Measurements from ENCODE around the gene INO80B.
"Not testable (repeated sequence)": the region's sequence is repeated elsewhere in the genome, so short reads cannot be mapped to it uniquely, and the experiment has no call there.

INO80B gene

DNA sequence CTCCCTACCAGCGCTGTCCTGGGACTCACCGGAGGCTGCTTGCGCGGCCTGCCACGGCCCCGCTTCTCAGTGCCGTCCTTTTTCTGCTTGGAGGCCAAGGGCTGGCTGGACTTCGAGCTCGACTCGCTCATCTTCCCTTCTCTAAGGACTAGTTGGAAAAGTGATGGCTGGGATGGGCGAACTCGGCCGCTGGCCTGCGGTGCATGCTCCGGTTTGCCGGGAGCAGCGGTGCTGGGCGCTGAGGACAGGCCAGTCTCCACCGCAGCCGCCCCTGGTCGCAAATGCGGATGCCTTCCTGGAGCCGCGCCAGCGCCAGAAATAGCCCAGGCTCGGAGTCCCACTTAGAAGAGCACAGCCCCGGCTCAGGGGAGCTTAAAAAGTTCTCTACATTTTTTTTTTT lies 36.6 kb upstream of the INO80B start:
- no peaks in the 10 kb centered on the region for H3K9me3 ChIP-seq (ENCODE audit: control insufficient read depth in 2 of 2, low read length in 2 of 2)
- peaks cover 0 to 14% of the 10 kb centered on the region in 2 donors for H3K27me3 ChIP-seq (ENCODE audit: control insufficient read depth in 1 of 2, insufficient read depth in 2 of 2, low read length in 2 of 2)
- no peak overlapping the region for H3K4me3 ChIP-seq (ENCODE audit: low read length in 2 of 2)
- no peaks in the 10 kb centered on the region for H3K36me3 ChIP-seq (ENCODE audit: control insufficient read depth in 2 of 2, insufficient read depth in 2 of 2, low read length in 2 of 2)
- peaks cover 37% of the 10 kb centered on the region for H3K4me1 ChIP-seq (ENCODE audit: control insufficient read depth, insufficient read depth, low read length)
- H3K27ac ChIP-seq (ENCODE audit: low read length): no peak overlapping the region
- H3K9ac ChIP-seq (ENCODE audit: low read length in 2 of 2): no peak overlapping the region

DNA sequence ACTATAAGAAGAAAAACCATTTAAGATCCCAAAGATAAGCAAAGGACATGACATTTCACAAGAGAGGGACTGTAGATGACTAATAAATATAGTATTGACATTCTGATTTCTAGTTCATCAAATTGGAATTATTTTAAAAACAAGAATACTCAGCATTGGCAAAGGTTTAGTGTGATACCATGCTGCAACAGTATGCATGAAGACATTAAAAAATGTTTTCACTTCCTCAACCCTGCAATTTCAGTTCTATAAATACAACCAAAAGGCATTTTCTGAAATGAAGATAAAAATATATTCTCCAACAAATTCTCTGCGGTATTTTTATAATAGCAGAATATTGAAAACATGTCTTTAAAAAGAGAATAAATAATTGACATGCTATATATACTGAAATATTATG lies 35.5 kb upstream of the INO80B start:
- Histone ChIP-seq H3K4me3 (ENCODE audit: low read length in 2 of 2) (no peak overlapping the region), H3K4me1 (ENCODE audit: control insufficient read depth, insufficient read depth, low read length) (peaks cover 32% of the 10 kb centered on the region), H3K27ac (ENCODE audit: low read length) (no peak overlapping the region), H3K9me3 (ENCODE audit: control insufficient read depth in 2 of 2, low read length in 2 of 2) (no peaks in the 10 kb centered on the region), H3K27me3 (ENCODE audit: control insufficient read depth in 1 of 2, insufficient read depth in 2 of 2, low read length in 2 of 2) (peaks cover 0 to 14% of the 10 kb centered on the region in 2 donors), H3K36me3 (ENCODE audit: control insufficient read depth in 2 of 2, insufficient read depth in 2 of 2, low read length in 2 of 2) (no peaks in the 10 kb centered on the region), H3K9ac (ENCODE audit: low read length in 2 of 2) (no peak overlapping the region)

DNA sequence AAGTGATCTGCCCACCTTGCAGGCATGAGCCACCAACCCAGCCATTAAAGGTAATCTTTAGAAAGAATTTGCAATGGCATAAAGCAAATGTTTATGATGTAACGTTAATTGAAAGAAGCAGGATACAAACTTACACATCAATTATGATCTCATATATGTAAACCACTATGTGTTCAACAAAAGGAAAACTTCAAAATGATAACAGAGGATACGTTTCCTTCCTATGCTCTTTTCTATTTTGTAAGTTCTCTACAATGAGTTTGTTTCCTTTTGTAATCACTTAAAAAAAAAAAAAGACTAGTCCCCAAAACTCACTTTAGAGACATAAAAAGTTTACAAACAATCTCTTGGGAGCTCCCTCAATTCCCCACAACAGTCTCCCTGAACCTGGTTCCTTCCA lies 34.9 kb upstream of the INO80B start:
- Histone ChIP-seq H3K27ac (ENCODE audit: low read length) (no peak overlapping the region), H3K9ac (ENCODE audit: low read length in 2 of 2) (no peak overlapping the region), H3K4me3 (ENCODE audit: low read length in 2 of 2) (no peak overlapping the region)

GRCh38 chr2:74420443-74421103 lies 34.3 kb upstream of the INO80B start:
- H3K27ac ChIP-seq (ENCODE audit: low read length); H3K36me3 ChIP-seq (ENCODE audit: control insufficient read depth in 2 of 2, insufficient read depth in 2 of 2, low read length in 2 of 2); H3K27me3 ChIP-seq (ENCODE audit: control insufficient read depth in 1 of 2, insufficient read depth in 2 of 2, low read length in 2 of 2); H3K9me3 ChIP-seq (ENCODE audit: control insufficient read depth in 2 of 2, low read length in 2 of 2); H3K9ac ChIP-seq (ENCODE audit: low read length in 2 of 2): not testable (repeated sequence)
- Histone ChIP-seq H3K4me1 (ENCODE audit: control insufficient read depth, insufficient read depth, low read length) (peaks cover 21% of the 10 kb centered on the region), H3K4me3 (ENCODE audit: low read length in 2 of 2) (peak overlapping the region; percentile 86 to 87)

More for the DNA sequence above, 34.9 kb upstream of the INO80B start:
- no peaks in the 10 kb centered on the region for H3K9me3 ChIP-seq (ENCODE audit: control insufficient read depth in 2 of 2, low read length in 2 of 2)
- peaks cover 0 to 9% of the 10 kb centered on the region in 2 donors for H3K27me3 ChIP-seq (ENCODE audit: control insufficient read depth in 1 of 2, insufficient read depth in 2 of 2, low read length in 2 of 2)
- H3K36me3 ChIP-seq (ENCODE audit: control insufficient read depth in 2 of 2, insufficient read depth in 2 of 2, low read length in 2 of 2): no peaks in the 10 kb centered on the region
- H3K4me1 ChIP-seq (ENCODE audit: control insufficient read depth, insufficient read depth, low read length): peaks cover 26% of the 10 kb centered on the region

GRCh38 chr2:74421221-74421870 lies 33.5 kb upstream of the INO80B start, which contains the start of the genes C2orf81 and WDR54:
C2orf81 (minus strand) TSS chr2:74421619; CDS start chr2:74421560, 59 bp downstream.
WDR54 (plus strand) TSS chr2:74421730; CDS start chr2:74422154, 424 bp downstream.
- peak within 1 kb of the TSS; percentile 70 to 71 for H3K9ac ChIP-seq (ENCODE audit: low read length in 2 of 2)
- H3K27me3 ChIP-seq (ENCODE audit: control insufficient read depth in 1 of 2, insufficient read depth in 2 of 2, low read length in 2 of 2): no peaks in the 10 kb centered on the region
- peak within 1 kb of the TSS; percentile 41 for H3K27ac ChIP-seq (ENCODE audit: low read length)
- H3K4me1 ChIP-seq (ENCODE audit: control insufficient read depth, insufficient read depth, low read length): peaks cover 16% of the 10 kb centered on the region
- peaks cover 0 to 5% of the 10 kb centered on the region in 2 donors for H3K36me3 ChIP-seq (ENCODE audit: control insufficient read depth in 2 of 2, insufficient read depth in 2 of 2, low read length in 2 of 2)
- peak within 1 kb of the TSS; percentile 86 to 87 for H3K4me3 ChIP-seq (ENCODE audit: low read length in 2 of 2)
- H3K9me3 ChIP-seq (ENCODE audit: control insufficient read depth in 2 of 2, low read length in 2 of 2): no peaks in the 10 kb centered on the region

- Histone ChIP-seq H3K4me1 (ENCODE audit: control insufficient read depth, insufficient read depth, low read length) (peaks cover 13% of the 10 kb centered on the region), H3K27ac (ENCODE audit: low read length) (no peak overlapping the region)
Measured at GRCh38 chr2:74423231-74424095, 31.4 kb upstream of the INO80B start.

GRCh38 chr2:74424139-74424992 lies 30.5 kb upstream of the INO80B start:
- H3K9me3 ChIP-seq (ENCODE audit: control insufficient read depth in 2 of 2, low read length in 2 of 2): no peaks in the 10 kb centered on the region
- no peaks in the 10 kb centered on the region for H3K27me3 ChIP-seq (ENCODE audit: control insufficient read depth in 1 of 2, insufficient read depth in 2 of 2, low read length in 2 of 2)
- no peak overlapping the region for H3K4me3 ChIP-seq (ENCODE audit: low read length in 2 of 2)
- no peak overlapping the region for H3K27ac ChIP-seq (ENCODE audit: low read length)
- H3K36me3 ChIP-seq (ENCODE audit: control insufficient read depth in 2 of 2, insufficient read depth in 2 of 2, low read length in 2 of 2): peaks cover 16 to 27% of the 10 kb centered on the region in 2 donors
- no peak overlapping the region for H3K9ac ChIP-seq (ENCODE audit: low read length in 2 of 2)
- peaks cover 12% of the 10 kb centered on the region for H3K4me1 ChIP-seq (ENCODE audit: control insufficient read depth, insufficient read depth, low read length)

More at GRCh38 chr2:74423231-74424095, 31.4 kb upstream of the INO80B start:
- Histone ChIP-seq H3K27me3 (ENCODE audit: control insufficient read depth in 1 of 2, insufficient read depth in 2 of 2, low read length in 2 of 2) (no peaks in the 10 kb centered on the region), H3K9me3 (ENCODE audit: control insufficient read depth in 2 of 2, low read length in 2 of 2) (no peaks in the 10 kb centered on the region), H3K4me3 (ENCODE audit: low read length in 2 of 2) (no peak overlapping the region), H3K36me3 (ENCODE audit: control insufficient read depth in 2 of 2, insufficient read depth in 2 of 2, low read length in 2 of 2) (peaks cover 12 to 19% of the 10 kb centered on the region in 2 donors), H3K9ac (ENCODE audit: low read length in 2 of 2) (no peak overlapping the region)

DNA sequence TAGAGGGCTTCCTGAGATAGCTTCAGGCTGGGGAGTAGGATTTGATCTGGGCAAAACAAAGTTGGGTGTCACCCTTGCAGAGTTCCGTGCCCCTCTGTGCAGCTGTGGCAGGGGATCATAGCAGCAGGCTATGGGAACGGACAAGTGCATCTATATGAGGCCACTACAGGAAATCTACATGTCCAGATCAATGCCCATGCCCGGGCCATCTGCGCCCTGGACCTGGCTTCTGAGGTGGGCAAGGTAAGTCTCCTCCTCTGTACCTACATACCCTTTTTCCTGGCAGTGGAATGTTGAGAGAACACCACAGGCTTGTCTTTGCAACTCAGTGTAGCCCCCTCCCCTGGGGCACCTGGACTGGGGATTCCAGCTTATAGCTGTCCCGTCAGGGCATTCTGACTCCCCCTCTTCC lies 29.9 kb upstream of the INO80B start:
- Histone ChIP-seq H3K9me3 (ENCODE audit: control insufficient read depth in 2 of 2, low read length in 2 of 2) (no peaks in the 10 kb centered on the region), H3K4me1 (ENCODE audit: control insufficient read depth, insufficient read depth, low read length) (peaks cover 12% of the 10 kb centered on the region), H3K4me3 (ENCODE audit: low read length in 2 of 2) (no peak overlapping the region), H3K36me3 (ENCODE audit: control insufficient read depth in 2 of 2, insufficient read depth in 2 of 2, low read length in 2 of 2) (peaks cover 21 to 32% of the 10 kb centered on the region in 2 donors), H3K27me3 (ENCODE audit: control insufficient read depth in 1 of 2, insufficient read depth in 2 of 2, low read length in 2 of 2) (no peaks in the 10 kb centered on the region), H3K9ac (ENCODE audit: low read length in 2 of 2) (no peak overlapping the region), H3K27ac (ENCODE audit: low read length) (no peak overlapping the region)

- Histone ChIP-seq H3K9me3 (ENCODE audit: control insufficient read depth in 2 of 2, low read length in 2 of 2) (no peaks in the 10 kb centered on the region), H3K4me3 (ENCODE audit: low read length in 2 of 2) (no peak overlapping the region), H3K27me3 (ENCODE audit: control insufficient read depth in 1 of 2, insufficient read depth in 2 of 2, low read length in 2 of 2) (no peaks in the 10 kb centered on the region), H3K9ac (ENCODE audit: low read length in 2 of 2) (no peak overlapping the region), H3K27ac (ENCODE audit: low read length) (no peak overlapping the region), H3K36me3 (ENCODE audit: control insufficient read depth in 2 of 2, insufficient read depth in 2 of 2, low read length in 2 of 2) (peaks cover 26 to 35% of the 10 kb centered on the region in 2 donors), H3K4me1 (ENCODE audit: control insufficient read depth, insufficient read depth, low read length) (peaks cover 12% of the 10 kb centered on the region)
Measured at GRCh38 chr2:74425523-74425922, 29.4 kb upstream of the INO80B start.
